ENCODE measurements around the gene VSTM1. TPM values are rescaled to one million over a fixed set of nuclear protein-coding genes. Genes with fewer than 3 reads are reported as not detected.

VSTM1 gene
- total RNA-seq, 1 donor from 2014 or later: not detected

- Mint-ChIP-seq H3K4me3 (no peak overlapping the region), H3K9me3 (peaks cover 7% of the 10 kb centered on the region), H3K36me3 (peaks cover 2% of the 10 kb centered on the region), H3K27ac (no peak overlapping the region), H3K4me1 (peaks cover 3% of the 10 kb centered on the region), H3K27me3 (ENCODE audit: low read depth) (peaks cover 18% of the 10 kb centered on the region)
- no peak for TF ChIP-seq CTCF (IDR thresholded peaks at IDR 0.05; ENCODE audit: unreplicated experiment)
- DNase-seq (ENCODE audit: low spot score in 2 of 2, unreplicated experiment in 2 of 2): no peak
Measured at GRCh38 chr19:54014920-54015560, 48.7 kb downstream of the VSTM1 start.

GRCh38 chr19:54013866-54014265, 49.8 kb downstream of the VSTM1 start:
- peaks cover 18% of the 10 kb centered on the region for H3K27me3 Mint-ChIP-seq (ENCODE audit: low read depth)
- H3K4me1 Mint-ChIP-seq: peaks cover 3% of the 10 kb centered on the region
- H3K9me3 Mint-ChIP-seq: peaks cover 7% of the 10 kb centered on the region

GRCh38 chr19:54011507-54012211, 52.0 kb downstream of the VSTM1 start:
- Mint-ChIP-seq H3K4me3 (no peak overlapping the region), H3K9me3 (no peaks in the 10 kb centered on the region), H3K36me3 (peaks cover 2% of the 10 kb centered on the region), H3K27me3 (ENCODE audit: low read depth) (peaks cover 17% of the 10 kb centered on the region), H3K27ac (no peak overlapping the region), H3K4me1 (peaks cover 3% of the 10 kb centered on the region)
- no peak for DNase-seq (ENCODE audit: low spot score in 2 of 2, unreplicated experiment in 2 of 2)
- no peak for TF ChIP-seq CTCF (IDR thresholded peaks at IDR 0.05; ENCODE audit: unreplicated experiment)

More at GRCh38 chr19:54013866-54014265, 49.8 kb downstream of the VSTM1 start:
- Mint-ChIP-seq H3K27ac (no peak overlapping the region), H3K4me3 (no peak overlapping the region), H3K36me3 (peaks cover 2% of the 10 kb centered on the region)
- no peak for TF ChIP-seq CTCF (IDR thresholded peaks at IDR 0.05; ENCODE audit: unreplicated experiment)
- DNase-seq (ENCODE audit: low spot score in 2 of 2, unreplicated experiment in 2 of 2): no peak

GRCh38 chr19:54010474-54010873, 53.2 kb downstream of the VSTM1 start:
- H3K36me3 Mint-ChIP-seq: peaks cover 2% of the 10 kb centered on the region
- no peak for TF ChIP-seq CTCF (IDR thresholded peaks at IDR 0.05; ENCODE audit: unreplicated experiment)
- peaks cover 3% of the 10 kb centered on the region for H3K4me1 Mint-ChIP-seq
- no peak overlapping the region for H3K4me3 Mint-ChIP-seq
- peaks cover 11% of the 10 kb centered on the region for H3K27me3 Mint-ChIP-seq (ENCODE audit: low read depth)
- no peaks in the 10 kb centered on the region for H3K9me3 Mint-ChIP-seq
- no peak overlapping the region for H3K27ac Mint-ChIP-seq
- no peak for DNase-seq (ENCODE audit: low spot score in 2 of 2, unreplicated experiment in 2 of 2)

GRCh38 chr19:54009440-54009839, 54.3 kb downstream of the VSTM1 start:
- Mint-ChIP-seq H3K36me3 (peaks cover 2% of the 10 kb centered on the region), H3K27me3 (ENCODE audit: low read depth) (peaks cover 7% of the 10 kb centered on the region), H3K9me3 (no peaks in the 10 kb centered on the region), H3K4me1 (peaks cover 3% of the 10 kb centered on the region), H3K4me3 (no peak overlapping the region), H3K27ac (no peak overlapping the region)
- TF ChIP-seq CTCF (IDR thresholded peaks at IDR 0.05; ENCODE audit: unreplicated experiment): no peak
- no peak for DNase-seq (ENCODE audit: low spot score in 2 of 2, unreplicated experiment in 2 of 2)

Data from mesothelial cell of epicardium (in vitro differentiated cells).